ENCODE data around the gene HMGA1.

Gene HMGA1

GRCh38 chr6:34236443-34237315, at the start of gene HMGA1:
HMGA1 (plus strand) TSS chr6:34236873; CDS start chr6:34240781, 3,908 bp downstream.
- DNase-seq: peak in 55 of 56 donors; percentile 32 to 91 (median 76)

GRCh38 chr6:34189806-34190503, 46.7 kb upstream of the HMGA1 start:
- DNase-seq: peak in 13 of 56 donors; percentile 5 to 46 (median 14)

- DNase-seq: no peak
These were observed 46.1 kb upstream of the HMGA1 start for GRCh38 chr6:34190504-34191122.

GRCh38 chr6:34194772-34195171, 41.9 kb upstream of the HMGA1 start:
- DNase-seq: no peak

- DNase-seq: peak in 1 of 56 donors; percentile 21
These were observed 41.0 kb upstream of the HMGA1 start for GRCh38 chr6:34195726-34196115.

- peak in 54 of 56 donors; percentile 23 to 91 (median 72) for DNase-seq
These were observed 40.4 kb upstream of the HMGA1 start for GRCh38 chr6:34196116-34196832.

GRCh38 chr6:34196833-34197195, 39.9 kb upstream of the HMGA1 start:
- peak in 1 of 56 donors; percentile 17 for DNase-seq

- DNase-seq: no peak
These were observed 36.2 kb upstream of the HMGA1 start for GRCh38 chr6:34200340-34200971.

- no peak for DNase-seq
These were observed 35.1 kb upstream of the HMGA1 start for GRCh38 chr6:34201455-34202107.

- no peak for DNase-seq
These were observed 34.1 kb upstream of the HMGA1 start for GRCh38 chr6:34202329-34203201.

- DNase-seq: no peak
These were observed 32.0 kb upstream of the HMGA1 start for GRCh38 chr6:34204693-34205092.

GRCh38 chr6:34205466-34205865, 31.2 kb upstream of the HMGA1 start:
- DNase-seq: no peak

- no peak for DNase-seq
These were observed 30.8 kb upstream of the HMGA1 start for GRCh38 chr6:34205916-34206315.

- DNase-seq: no peak
These were observed 29.9 kb upstream of the HMGA1 start for GRCh38 chr6:34206726-34207125.

- no peak for DNase-seq
These were observed 28.8 kb upstream of the HMGA1 start for GRCh38 chr6:34207695-34208443.

- DNase-seq: no peak
These were observed 22.9 kb upstream of the HMGA1 start for GRCh38 chr6:34213772-34214171.

- no peak for DNase-seq
These were observed 18.0 kb upstream of the HMGA1 start for GRCh38 chr6:34218691-34219090.

- peak in 2 of 56 donors; percentile 35 to 37 for DNase-seq
These were observed 13.2 kb upstream of the HMGA1 start for GRCh38 chr6:34223381-34223955.

All from nucleus accumbens (tissue), 56 donors.